Activated naive CD8-positive, alpha-beta T cell treated with anti-CD3 and anti-CD28 coated beads, Interleukin-2, amount 50 U/mL, for 24 hours (primary cell): ENCODE data around the gene MAP2K1.

Experiments
- ATAC-seq: fragments of 150-1000 bp; cut with Tn5 transposase; one replicate; pipeline ENCODE4 v1.10.0; 2021
- DNase-seq: peaks from one replicate; pipeline ENCODE4 v3.0.0; 2021
- H3K27ac Mint-ChIP-seq: one replicate; pipeline ENCODE4 v1.8.0; 2021; ENCODE audit warnings: mild to moderate bottlenecking, mixed read lengths
- H3K27me3 Mint-ChIP-seq: one replicate; pipeline ENCODE4 v1.8.0; 2021; ENCODE audit warnings: mixed read lengths
- H3K36me3 Mint-ChIP-seq: one replicate; pipeline ENCODE4 v1.8.0; 2021; ENCODE audit warnings: low read depth, mixed read lengths
- H3K4me1 Mint-ChIP-seq: one replicate; pipeline ENCODE4 v1.8.0; 2021; ENCODE audit warnings: mixed read lengths
- H3K4me3 Mint-ChIP-seq: one replicate; pipeline ENCODE4 v1.8.0; 2021; ENCODE audit warnings: mild to moderate bottlenecking, moderate library complexity, mixed read lengths
- H3K9me3 Mint-ChIP-seq: one replicate; pipeline ENCODE4 v1.8.0; 2021; ENCODE audit warnings: mixed read lengths

MAP2K1 gene

DNA sequence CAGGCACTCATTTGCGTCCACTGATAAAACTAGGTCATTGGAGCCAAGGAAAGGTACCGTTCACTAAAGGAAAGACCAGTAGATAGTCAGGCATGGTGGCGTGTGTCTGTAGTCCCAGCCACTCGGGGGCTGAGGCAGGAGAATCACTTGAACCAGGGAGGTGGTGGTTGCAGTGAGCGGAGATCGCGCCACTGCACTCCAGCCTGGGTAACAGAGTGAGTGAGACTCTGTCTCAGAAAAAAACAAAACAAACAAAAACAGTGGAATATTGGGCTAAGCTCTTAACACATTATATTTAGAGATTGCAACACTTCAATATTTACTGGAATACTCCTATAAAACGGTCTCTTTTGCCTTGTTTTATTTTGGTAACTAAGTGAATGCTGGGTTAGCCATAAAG, 17.4 kb downstream of the MAP2K1 start:
- Mint-ChIP-seq H3K27me3 (no peaks in the 10 kb centered on the region), H3K9me3 (no peaks in the 10 kb centered on the region), H3K4me1 (peaks cover 90% of the 10 kb centered on the region), H3K4me3 (peak overlapping the region; percentile 34), H3K36me3 (peaks cover 36% of the 10 kb centered on the region), H3K27ac (no peak overlapping the region)
- no peak for DNase-seq
- ATAC-seq: no peak

GRCh38 chr15:66404532-66404931, 17.8 kb downstream of the MAP2K1 start:
- Mint-ChIP-seq H3K36me3 (peaks cover 33% of the 10 kb centered on the region), H3K9me3 (no peaks in the 10 kb centered on the region), H3K27ac (no peak overlapping the region), H3K27me3 (no peaks in the 10 kb centered on the region), H3K4me1 (peaks cover 90% of the 10 kb centered on the region), H3K4me3 (peak overlapping the region; percentile 34)
- DNase-seq: no peak
- ATAC-seq: no peak

- peaks cover 31% of the 10 kb centered on the region for H3K36me3 Mint-ChIP-seq
- H3K4me3 Mint-ChIP-seq: peak overlapping the region; percentile 34
- H3K27ac Mint-ChIP-seq: no peak overlapping the region
- no peaks in the 10 kb centered on the region for H3K27me3 Mint-ChIP-seq
- ATAC-seq (no peak), DNase-seq (no peak)
- H3K4me1 Mint-ChIP-seq: peaks cover 91% of the 10 kb centered on the region
- no peaks in the 10 kb centered on the region for H3K9me3 Mint-ChIP-seq
These were observed 18.3 kb downstream of the MAP2K1 start for GRCh38 chr15:66405007-66405406.

GRCh38 chr15:66405615-66406014, 18.9 kb downstream of the MAP2K1 start:
- Mint-ChIP-seq H3K27me3 (no peaks in the 10 kb centered on the region), H3K36me3 (peaks cover 28% of the 10 kb centered on the region), H3K27ac (no peak overlapping the region), H3K4me3 (no peak overlapping the region), H3K9me3 (no peaks in the 10 kb centered on the region), H3K4me1 (peaks cover 91% of the 10 kb centered on the region)
- DNase-seq: no peak
- ATAC-seq: no peak

- DNase-seq: no peak
- Mint-ChIP-seq H3K36me3 (peaks cover 36% of the 10 kb centered on the region), H3K4me3 (no peak overlapping the region), H3K9me3 (peaks cover 2% of the 10 kb centered on the region), H3K27ac (no peak overlapping the region), H3K27me3 (no peaks in the 10 kb centered on the region), H3K4me1 (peaks cover 85% of the 10 kb centered on the region)
- ATAC-seq: no peak
These were observed 21.5 kb downstream of the MAP2K1 start for GRCh38 chr15:66408254-66408653.

- Mint-ChIP-seq H3K4me1 (peaks cover 84% of the 10 kb centered on the region), H3K27me3 (no peaks in the 10 kb centered on the region), H3K9me3 (peaks cover 7% of the 10 kb centered on the region), H3K36me3 (peaks cover 41% of the 10 kb centered on the region), H3K27ac (no peak overlapping the region), H3K4me3 (no peak overlapping the region)
- ATAC-seq (no peak), DNase-seq (no peak)
These were observed 22.1 kb downstream of the MAP2K1 start for GRCh38 chr15:66408675-66409282.

DNA sequence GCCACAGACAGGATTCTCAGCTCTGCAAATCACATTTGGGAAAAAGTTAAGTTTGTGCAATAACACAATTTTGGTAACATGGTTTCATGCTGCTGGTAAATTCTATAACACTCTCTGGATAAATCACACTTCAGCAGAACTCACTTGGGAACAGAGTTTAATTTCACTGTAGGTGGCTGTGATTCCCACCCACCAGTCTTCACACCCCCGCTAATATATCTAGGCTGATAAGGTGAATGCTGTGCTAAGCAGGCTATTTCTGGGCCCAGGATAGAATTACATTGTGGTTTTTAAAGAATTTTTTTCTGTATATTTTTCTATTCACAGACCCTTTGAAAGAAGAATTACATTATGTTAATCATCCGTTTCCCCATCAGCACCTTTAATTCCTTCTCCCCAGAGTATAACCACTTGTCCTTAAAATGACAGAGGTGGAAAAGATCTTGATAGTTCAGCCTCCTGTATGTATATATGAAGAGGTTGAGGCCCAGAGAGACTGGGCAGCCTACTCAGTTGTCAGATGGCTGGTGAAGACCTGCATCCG, 22.9 kb downstream of the MAP2K1 start:
- DNase-seq (no peak), ATAC-seq (no peak)
- Mint-ChIP-seq H3K27ac (peak overlapping the region; percentile 40), H3K4me1 (peaks cover 79% of the 10 kb centered on the region), H3K36me3 (peaks cover 46% of the 10 kb centered on the region), H3K9me3 (peaks cover 14% of the 10 kb centered on the region), H3K4me3 (no peak overlapping the region), H3K27me3 (no peaks in the 10 kb centered on the region)

DNA sequence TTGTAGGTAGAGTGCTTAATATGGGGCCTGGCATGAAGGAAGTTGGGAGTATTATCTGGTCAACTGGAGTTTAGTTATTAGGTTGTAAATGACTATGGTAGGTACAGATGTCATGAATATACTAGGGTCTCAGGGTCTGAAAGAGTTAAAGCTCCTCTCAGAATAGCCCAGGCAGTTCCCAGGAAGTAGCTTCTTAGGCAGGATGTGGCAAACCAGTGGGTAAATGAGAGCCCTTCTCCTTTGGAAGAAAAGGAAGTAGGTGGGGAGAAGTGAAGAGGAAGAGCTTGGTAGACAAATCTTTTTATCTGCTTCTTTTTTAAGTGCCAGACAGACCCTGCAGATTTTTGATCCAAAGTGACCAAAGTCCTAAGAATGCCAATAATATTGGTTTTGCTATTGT, 24.5 kb downstream of the MAP2K1 start:
- H3K27ac Mint-ChIP-seq: peak overlapping the region; percentile 61
- no peak for ATAC-seq

GRCh38 chr15:66412220-66412619, 25.5 kb downstream of the MAP2K1 start:
- H3K27ac Mint-ChIP-seq: no peak overlapping the region
- no peaks in the 10 kb centered on the region for H3K27me3 Mint-ChIP-seq
- H3K4me3 Mint-ChIP-seq: no peak overlapping the region
- DNase-seq: no peak
- peaks cover 50% of the 10 kb centered on the region for H3K36me3 Mint-ChIP-seq
- peaks cover 18% of the 10 kb centered on the region for H3K9me3 Mint-ChIP-seq
- ATAC-seq: no peak
- peaks cover 80% of the 10 kb centered on the region for H3K4me1 Mint-ChIP-seq

More for the DNA sequence above, 24.5 kb downstream of the MAP2K1 start:
- Mint-ChIP-seq H3K36me3 (peaks cover 53% of the 10 kb centered on the region), H3K4me1 (peaks cover 78% of the 10 kb centered on the region), H3K27me3 (no peaks in the 10 kb centered on the region), H3K9me3 (peaks cover 18% of the 10 kb centered on the region), H3K4me3 (peak overlapping the region; percentile 33)
- no peak for DNase-seq

GRCh38 chr15:66413579-66413978, 26.9 kb downstream of the MAP2K1 start:
- Mint-ChIP-seq H3K27me3 (no peaks in the 10 kb centered on the region), H3K9me3 (peaks cover 18% of the 10 kb centered on the region), H3K27ac (no peak overlapping the region), H3K36me3 (peaks cover 46% of the 10 kb centered on the region), H3K4me1 (peaks cover 75% of the 10 kb centered on the region), H3K4me3 (no peak overlapping the region)
- ATAC-seq (no peak), DNase-seq (no peak)

DNA sequence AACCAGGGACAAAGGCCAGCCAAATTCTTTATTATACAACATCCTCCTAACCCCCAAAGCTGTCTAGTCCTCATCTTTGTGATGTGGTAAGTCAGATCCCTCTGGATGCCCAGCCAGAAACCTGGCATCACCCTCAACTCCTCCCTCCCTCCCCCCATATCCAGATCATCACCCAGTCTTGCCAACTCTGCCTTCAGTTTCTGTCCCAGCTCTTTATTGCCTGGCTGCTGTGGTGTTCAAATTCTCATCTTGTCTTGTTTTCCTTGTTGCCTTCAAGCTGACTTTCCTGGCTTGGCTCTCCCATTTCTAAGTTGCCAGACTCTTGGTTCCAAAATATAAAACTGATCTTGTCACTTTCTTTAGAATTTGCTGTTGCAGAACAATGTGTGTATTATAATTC, 28.6 kb downstream of the MAP2K1 start:
- Mint-ChIP-seq H3K9me3 (peaks cover 18% of the 10 kb centered on the region), H3K4me3 (no peak overlapping the region), H3K36me3 (peaks cover 41% of the 10 kb centered on the region), H3K4me1 (peaks cover 62% of the 10 kb centered on the region), H3K27me3 (no peaks in the 10 kb centered on the region), H3K27ac (no peak overlapping the region)
- ATAC-seq: no peak
- no peak for DNase-seq

- no peaks in the 10 kb centered on the region for H3K27me3 Mint-ChIP-seq
These were observed 31.0 kb downstream of the MAP2K1 start for GRCh38 chr15:66417736-66418135.

DNA sequence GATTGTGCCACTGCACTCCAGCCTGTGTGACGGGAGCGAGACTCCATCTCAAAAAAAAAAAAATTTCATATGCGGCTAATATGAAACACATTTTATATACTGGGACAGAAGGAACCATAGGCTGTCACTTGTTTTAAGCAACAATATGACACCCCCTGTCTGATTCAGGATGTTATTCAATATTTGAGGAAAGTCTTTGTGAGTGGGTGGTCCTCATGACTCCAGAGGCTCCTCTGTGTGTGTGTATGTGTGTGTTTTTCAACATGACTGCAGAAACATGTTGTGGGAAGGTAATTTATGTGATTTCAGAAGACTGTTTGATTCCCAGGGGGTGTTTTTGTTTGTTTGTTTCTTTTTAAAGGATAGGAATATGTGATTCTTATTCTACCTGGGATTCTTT, 32.8 kb downstream of the MAP2K1 start:
- DNase-seq (no peak), ATAC-seq (no peak)
- Mint-ChIP-seq H3K9me3 (peaks cover 4% of the 10 kb centered on the region), H3K36me3 (peaks cover 18% of the 10 kb centered on the region), H3K27me3 (no peaks in the 10 kb centered on the region), H3K4me1 (peaks cover 46% of the 10 kb centered on the region), H3K4me3 (no peak overlapping the region), H3K27ac (no peak overlapping the region)

More at GRCh38 chr15:66417736-66418135, 31.0 kb downstream of the MAP2K1 start:
- ATAC-seq (no peak), DNase-seq (no peak)
- H3K27ac Mint-ChIP-seq: no peak overlapping the region
- H3K4me1 Mint-ChIP-seq: peaks cover 50% of the 10 kb centered on the region
- peaks cover 18% of the 10 kb centered on the region for H3K9me3 Mint-ChIP-seq
- peaks cover 32% of the 10 kb centered on the region for H3K36me3 Mint-ChIP-seq
- no peak overlapping the region for H3K4me3 Mint-ChIP-seq

- ATAC-seq (no peak), DNase-seq (no peak)
- H3K4me1 Mint-ChIP-seq: peaks cover 41% of the 10 kb centered on the region
- no peaks in the 10 kb centered on the region for H3K27me3 Mint-ChIP-seq
- H3K36me3 Mint-ChIP-seq: peaks cover 15% of the 10 kb centered on the region
- H3K9me3 Mint-ChIP-seq: no peaks in the 10 kb centered on the region
- no peak overlapping the region for H3K27ac Mint-ChIP-seq
- no peak overlapping the region for H3K4me3 Mint-ChIP-seq
These were observed 35.6 kb downstream of the MAP2K1 start for GRCh38 chr15:66422347-66422746.

DNA sequence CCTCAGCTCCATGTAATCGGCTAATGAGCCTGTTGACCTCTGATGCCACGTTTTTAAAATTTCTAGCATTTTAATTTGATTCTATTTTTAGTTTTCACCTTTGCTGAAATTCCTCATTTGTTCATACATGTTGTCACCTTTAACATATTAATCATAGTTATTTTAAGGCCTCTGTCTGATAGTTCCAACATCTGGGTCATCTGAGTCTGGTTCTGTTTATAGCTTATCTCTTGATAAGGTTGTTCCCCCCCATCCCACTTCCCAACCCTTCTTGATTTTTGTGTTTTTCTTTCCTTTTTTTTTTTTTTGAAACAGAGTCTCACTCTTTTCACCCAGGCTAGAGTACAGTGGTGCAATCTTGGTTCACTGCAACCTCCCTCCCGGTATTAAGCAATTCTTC, 36.4 kb downstream of the MAP2K1 start:
- H3K36me3 Mint-ChIP-seq: peaks cover 15% of the 10 kb centered on the region
- ATAC-seq: no peak
- peaks cover 37% of the 10 kb centered on the region for H3K4me1 Mint-ChIP-seq
- H3K27me3 Mint-ChIP-seq: no peaks in the 10 kb centered on the region
- no peaks in the 10 kb centered on the region for H3K9me3 Mint-ChIP-seq
- no peak overlapping the region for H3K27ac Mint-ChIP-seq
- H3K4me3 Mint-ChIP-seq: no peak overlapping the region
- DNase-seq: no peak
